ENCODE data around the gene SAMMSON.

The SAMMSON gene

DNA sequence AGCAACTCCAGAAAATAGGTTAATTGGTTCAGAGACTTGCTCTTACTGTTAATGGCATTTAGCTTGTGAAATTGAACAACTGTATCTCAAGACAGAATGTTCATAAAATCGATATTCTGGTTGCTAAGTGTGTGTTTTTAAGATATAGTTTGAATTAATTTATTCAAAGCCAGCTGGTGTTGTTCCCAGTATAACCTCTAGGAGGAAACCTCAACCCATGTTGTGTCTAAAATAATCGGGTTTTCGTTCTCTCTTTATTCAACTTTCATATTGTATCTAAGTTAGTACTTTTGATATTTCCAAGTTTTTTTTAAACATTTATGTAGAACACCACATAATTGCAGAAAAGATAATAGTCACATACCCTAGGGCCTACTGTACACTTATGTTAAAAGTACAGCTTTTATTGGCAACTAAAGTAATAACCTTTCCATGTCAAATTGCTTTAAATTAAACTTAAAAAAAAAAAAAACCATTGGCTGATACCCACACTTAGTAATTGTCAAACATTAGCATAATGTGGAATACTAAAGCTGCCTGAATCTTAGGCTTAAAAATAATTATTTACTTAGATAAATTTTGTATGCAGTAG, 90.9 kb downstream of the SAMMSON start:
- no peak overlapping the region for H3K27ac ChIP-seq (ENCODE audit: low read depth, low read length)
- H3K9me3 ChIP-seq (ENCODE audit: low read length): no peaks in the 10 kb centered on the region
- H3K36me3 ChIP-seq (ENCODE audit: insufficient read depth, low read length): no peaks in the 10 kb centered on the region
- no peaks in the 10 kb centered on the region for H3K27me3 ChIP-seq (ENCODE audit: control insufficient read depth in 1 of 2, insufficient read depth in 2 of 2, low read length in 2 of 2)
- no peaks in the 10 kb centered on the region for H3K4me1 ChIP-seq (ENCODE audit: insufficient read depth, low read length)
- H3K4me3 ChIP-seq (ENCODE audit: low read depth in 1 of 2, low read length in 2 of 2): no peak overlapping the region
- no peak overlapping the region for H3K9ac ChIP-seq (ENCODE audit: low read length)

DNA sequence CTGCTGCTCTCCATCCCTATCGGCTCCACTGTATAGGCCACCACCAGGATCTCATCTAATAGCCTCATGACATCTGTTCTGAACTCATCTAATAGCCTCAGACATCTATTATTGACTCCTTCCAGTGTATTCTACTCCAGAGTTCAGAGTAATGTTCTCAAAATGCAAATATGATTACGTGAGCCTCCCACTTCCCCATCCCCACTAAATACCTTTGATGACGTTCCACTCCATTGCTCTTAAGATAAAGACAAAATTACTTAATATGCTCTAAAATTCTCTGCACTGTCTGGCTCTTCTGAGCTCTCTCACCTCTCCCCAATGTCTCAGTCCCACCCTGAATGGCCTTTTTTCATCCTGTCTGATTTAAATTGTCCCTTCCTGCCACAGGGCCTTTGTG, 94.7 kb downstream of the SAMMSON start:
- H3K4me3 ChIP-seq (ENCODE audit: low read depth in 1 of 2, low read length in 2 of 2): no peak overlapping the region
- no peak overlapping the region for H3K27ac ChIP-seq (ENCODE audit: low read depth, low read length)
- no peaks in the 10 kb centered on the region for H3K4me1 ChIP-seq (ENCODE audit: insufficient read depth, low read length)
- H3K9ac ChIP-seq (ENCODE audit: low read length): no peak overlapping the region
- no peaks in the 10 kb centered on the region for H3K27me3 ChIP-seq (ENCODE audit: control insufficient read depth in 1 of 2, insufficient read depth in 2 of 2, low read length in 2 of 2)
- H3K9me3 ChIP-seq (ENCODE audit: low read length): no peaks in the 10 kb centered on the region
- H3K36me3 ChIP-seq (ENCODE audit: insufficient read depth, low read length): no peaks in the 10 kb centered on the region

DNA sequence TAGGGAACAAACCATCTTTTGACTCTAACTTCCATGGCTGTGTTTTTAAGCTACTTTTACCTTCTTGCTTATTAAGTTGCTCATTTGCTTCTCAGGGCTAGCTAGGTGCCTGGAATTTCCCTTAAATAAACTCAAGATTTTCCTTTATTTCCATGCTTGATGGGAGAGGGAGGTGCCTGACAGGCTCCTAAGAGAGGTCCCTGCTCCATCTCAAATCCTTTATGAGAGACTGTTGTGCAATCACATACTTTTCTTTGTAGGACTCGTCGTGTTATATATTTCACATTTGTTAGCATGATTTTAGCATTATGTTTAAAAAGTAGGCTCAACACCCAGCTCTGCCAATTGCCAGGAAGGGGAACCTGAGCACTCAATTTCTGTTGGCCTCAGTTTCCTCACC, 95.7 kb downstream of the SAMMSON start:
- H3K27ac ChIP-seq (ENCODE audit: low read depth, low read length): no peak overlapping the region
- H3K36me3 ChIP-seq (ENCODE audit: insufficient read depth, low read length): no peaks in the 10 kb centered on the region
- no peaks in the 10 kb centered on the region for H3K9me3 ChIP-seq (ENCODE audit: low read length)
- H3K4me3 ChIP-seq (ENCODE audit: low read depth in 1 of 2, low read length in 2 of 2): no peak overlapping the region
- H3K9ac ChIP-seq (ENCODE audit: low read length): no peak overlapping the region
- no peaks in the 10 kb centered on the region for H3K27me3 ChIP-seq (ENCODE audit: control insufficient read depth in 1 of 2, insufficient read depth in 2 of 2, low read length in 2 of 2)
- H3K4me1 ChIP-seq (ENCODE audit: insufficient read depth, low read length): no peaks in the 10 kb centered on the region

DNA sequence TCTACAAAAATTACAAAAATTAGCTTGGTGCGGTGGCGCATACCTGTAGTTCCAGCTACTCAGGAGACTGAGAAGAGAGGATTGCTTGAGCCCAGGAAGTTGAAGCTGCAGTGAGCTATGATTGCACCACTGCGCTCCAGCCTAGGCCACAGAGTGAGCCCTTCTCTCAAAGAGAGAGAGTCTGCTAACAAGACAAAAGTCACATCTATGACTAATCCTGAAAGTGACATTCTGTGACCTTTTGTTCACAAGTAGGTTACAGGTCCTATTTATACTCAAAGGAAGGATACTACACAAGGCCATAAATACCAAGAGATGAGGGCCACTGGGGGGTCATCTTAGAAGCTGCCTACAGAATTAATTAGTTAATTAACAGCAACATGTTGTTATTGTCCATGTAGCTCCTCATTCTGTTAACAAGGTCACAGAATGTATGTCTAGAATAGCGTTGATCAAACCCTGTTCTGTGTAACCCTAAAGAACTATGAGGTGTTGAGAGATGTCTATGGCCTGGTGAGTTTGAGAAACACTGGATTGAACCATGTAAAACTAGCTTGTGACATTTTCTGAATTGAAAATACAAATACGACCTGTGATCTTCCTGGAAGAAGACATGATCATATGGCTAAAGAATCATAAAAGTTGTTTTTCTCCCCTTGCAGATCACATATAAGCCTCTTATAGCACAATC, 97.0 kb downstream of the SAMMSON start:
- Histone ChIP-seq H3K27me3 (ENCODE audit: control insufficient read depth in 1 of 2, insufficient read depth in 2 of 2, low read length in 2 of 2) (no peaks in the 10 kb centered on the region), H3K9ac (ENCODE audit: low read length) (no peak overlapping the region), H3K27ac (ENCODE audit: low read depth, low read length) (no peak overlapping the region), H3K36me3 (ENCODE audit: insufficient read depth, low read length) (no peaks in the 10 kb centered on the region), H3K9me3 (ENCODE audit: low read length) (no peaks in the 10 kb centered on the region), H3K4me3 (ENCODE audit: low read depth in 1 of 2, low read length in 2 of 2) (no peak overlapping the region), H3K4me1 (ENCODE audit: insufficient read depth, low read length) (no peaks in the 10 kb centered on the region)

DNA sequence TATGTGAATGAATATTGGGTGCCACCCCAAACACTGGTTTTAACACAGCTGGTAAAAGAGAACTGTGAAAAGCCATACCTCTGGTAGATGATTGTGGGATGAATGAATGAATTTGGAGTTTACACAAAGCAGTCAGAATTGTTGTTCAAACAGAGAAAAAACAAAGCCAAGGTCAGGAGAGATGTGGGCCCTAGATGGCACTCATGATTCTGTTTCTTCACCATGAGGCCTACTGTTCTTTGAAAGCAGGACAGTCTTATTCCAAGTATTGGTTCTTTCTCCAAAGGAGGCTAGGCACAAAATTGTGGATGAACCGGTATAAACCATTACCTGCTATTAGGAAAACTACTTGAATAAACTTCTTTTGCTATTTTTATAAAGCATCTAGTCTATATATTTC, 97.6 kb downstream of the SAMMSON start:
- Histone ChIP-seq H3K27ac (ENCODE audit: low read depth, low read length) (no peak overlapping the region), H3K36me3 (ENCODE audit: insufficient read depth, low read length) (no peaks in the 10 kb centered on the region), H3K4me1 (ENCODE audit: insufficient read depth, low read length) (no peaks in the 10 kb centered on the region), H3K4me3 (ENCODE audit: low read depth in 1 of 2, low read length in 2 of 2) (no peak overlapping the region), H3K9ac (ENCODE audit: low read length) (no peak overlapping the region), H3K27me3 (ENCODE audit: control insufficient read depth in 1 of 2, insufficient read depth in 2 of 2, low read length in 2 of 2) (no peaks in the 10 kb centered on the region), H3K9me3 (ENCODE audit: low read length) (no peaks in the 10 kb centered on the region)

DNA sequence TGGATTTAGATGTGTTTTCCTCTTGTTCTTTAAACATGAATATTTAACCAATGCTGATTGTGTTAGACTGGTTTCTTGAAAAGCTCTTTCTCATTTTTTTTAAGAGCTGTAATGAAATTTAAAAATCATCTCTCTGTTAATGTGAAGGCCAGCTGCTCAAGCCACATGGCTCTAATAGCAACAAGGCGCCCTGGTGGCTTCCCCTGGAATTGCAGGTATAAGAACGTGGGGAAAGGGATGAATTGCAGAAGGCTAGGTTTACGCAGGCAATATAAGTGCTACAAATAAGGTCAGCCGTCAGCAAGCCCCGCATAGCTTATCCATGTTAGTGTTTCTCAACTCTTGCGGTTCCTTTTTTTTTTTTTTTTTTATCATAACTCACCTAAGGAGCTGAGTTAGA, 108.5 kb downstream of the SAMMSON start:
- Histone ChIP-seq H3K27me3 (ENCODE audit: control insufficient read depth in 1 of 2, insufficient read depth in 2 of 2, low read length in 2 of 2) (no peaks in the 10 kb centered on the region), H3K4me3 (ENCODE audit: low read depth in 1 of 2, low read length in 2 of 2) (no peak overlapping the region), H3K4me1 (ENCODE audit: insufficient read depth, low read length) (no peaks in the 10 kb centered on the region), H3K9ac (ENCODE audit: low read length) (no peak overlapping the region), H3K27ac (ENCODE audit: low read depth, low read length) (no peak overlapping the region), H3K9me3 (ENCODE audit: low read length) (no peaks in the 10 kb centered on the region), H3K36me3 (ENCODE audit: insufficient read depth, low read length) (no peaks in the 10 kb centered on the region)

DNA sequence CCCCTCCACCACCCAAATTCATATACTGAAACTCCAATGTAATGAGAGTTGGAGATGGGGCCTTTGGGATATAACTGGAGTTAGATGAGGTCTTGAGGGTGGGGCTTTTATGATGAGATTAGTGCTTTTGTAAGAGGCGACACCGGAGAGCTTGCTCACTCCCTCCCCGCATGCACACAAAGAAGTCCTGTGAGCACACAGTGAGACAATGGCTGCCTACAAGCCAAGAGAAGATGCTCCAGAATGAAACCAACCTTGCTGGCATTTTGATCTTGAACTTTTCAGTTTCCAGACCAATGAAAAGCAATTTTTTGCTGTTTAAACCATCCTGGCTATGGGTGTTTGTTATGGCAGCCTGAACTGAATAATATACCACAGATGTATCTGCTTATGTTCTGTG, 109.0 kb downstream of the SAMMSON start:
- Histone ChIP-seq H3K27ac (ENCODE audit: low read depth, low read length) (no peak overlapping the region), H3K9me3 (ENCODE audit: low read length) (no peaks in the 10 kb centered on the region), H3K36me3 (ENCODE audit: insufficient read depth, low read length) (no peaks in the 10 kb centered on the region), H3K4me1 (ENCODE audit: insufficient read depth, low read length) (no peaks in the 10 kb centered on the region), H3K4me3 (ENCODE audit: low read depth in 1 of 2, low read length in 2 of 2) (no peak overlapping the region), H3K9ac (ENCODE audit: low read length) (no peak overlapping the region), H3K27me3 (ENCODE audit: control insufficient read depth in 1 of 2, insufficient read depth in 2 of 2, low read length in 2 of 2) (no peaks in the 10 kb centered on the region)

DNA sequence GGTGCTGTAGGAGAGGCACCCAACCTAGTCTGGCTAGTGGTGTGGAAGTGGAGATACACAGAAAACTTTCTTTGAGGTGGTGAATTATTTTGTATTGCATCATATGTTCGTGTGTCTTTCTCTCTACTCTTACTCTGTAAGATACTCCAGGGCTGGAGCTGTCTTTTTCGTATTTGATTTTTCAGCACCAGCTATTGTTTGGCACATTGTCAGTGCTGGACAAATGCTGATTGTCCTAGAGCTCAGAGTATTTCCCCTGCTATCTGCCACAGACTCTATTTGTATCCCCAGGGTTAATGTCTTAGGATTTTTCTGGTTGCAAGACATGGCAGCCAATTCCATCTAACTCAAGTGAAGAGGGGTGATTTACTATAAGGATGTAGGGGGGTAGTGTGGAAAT, 110.5 kb downstream of the SAMMSON start:
- Histone ChIP-seq H3K4me3 (ENCODE audit: low read depth in 1 of 2, low read length in 2 of 2) (no peak overlapping the region), H3K4me1 (ENCODE audit: insufficient read depth, low read length) (no peaks in the 10 kb centered on the region), H3K9ac (ENCODE audit: low read length) (no peak overlapping the region), H3K27ac (ENCODE audit: low read depth, low read length) (no peak overlapping the region), H3K36me3 (ENCODE audit: insufficient read depth, low read length) (no peaks in the 10 kb centered on the region), H3K27me3 (ENCODE audit: control insufficient read depth in 1 of 2, insufficient read depth in 2 of 2, low read length in 2 of 2) (no peaks in the 10 kb centered on the region), H3K9me3 (ENCODE audit: low read length) (no peaks in the 10 kb centered on the region)

DNA sequence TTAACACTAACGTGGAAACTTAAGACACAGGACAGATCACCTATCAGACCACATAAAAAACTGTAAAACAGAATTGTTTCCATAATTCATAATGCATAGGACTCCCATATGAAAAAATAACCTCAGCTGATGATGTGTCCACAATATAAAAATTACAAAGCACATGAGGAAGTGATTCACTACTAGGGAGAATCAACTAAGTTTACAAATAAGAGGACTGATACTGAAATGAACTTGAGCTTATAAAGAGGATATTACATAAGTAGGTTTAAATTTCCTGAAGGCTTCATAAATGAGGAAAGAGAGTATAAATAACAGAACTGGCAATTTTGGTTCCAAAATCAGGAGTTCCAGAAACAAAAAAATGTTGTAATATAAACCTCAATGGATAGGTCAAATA, 111.9 kb downstream of the SAMMSON start:
- no peaks in the 10 kb centered on the region for H3K4me1 ChIP-seq (ENCODE audit: insufficient read depth, low read length)
- H3K9ac ChIP-seq (ENCODE audit: low read length): no peak overlapping the region
- no peaks in the 10 kb centered on the region for H3K9me3 ChIP-seq (ENCODE audit: low read length)
- H3K27ac ChIP-seq (ENCODE audit: low read depth, low read length): no peak overlapping the region
- H3K27me3 ChIP-seq (ENCODE audit: control insufficient read depth in 1 of 2, insufficient read depth in 2 of 2, low read length in 2 of 2): no peaks in the 10 kb centered on the region
- H3K4me3 ChIP-seq (ENCODE audit: low read depth in 1 of 2, low read length in 2 of 2): no peak overlapping the region
- H3K36me3 ChIP-seq (ENCODE audit: insufficient read depth, low read length): no peaks in the 10 kb centered on the region

DNA sequence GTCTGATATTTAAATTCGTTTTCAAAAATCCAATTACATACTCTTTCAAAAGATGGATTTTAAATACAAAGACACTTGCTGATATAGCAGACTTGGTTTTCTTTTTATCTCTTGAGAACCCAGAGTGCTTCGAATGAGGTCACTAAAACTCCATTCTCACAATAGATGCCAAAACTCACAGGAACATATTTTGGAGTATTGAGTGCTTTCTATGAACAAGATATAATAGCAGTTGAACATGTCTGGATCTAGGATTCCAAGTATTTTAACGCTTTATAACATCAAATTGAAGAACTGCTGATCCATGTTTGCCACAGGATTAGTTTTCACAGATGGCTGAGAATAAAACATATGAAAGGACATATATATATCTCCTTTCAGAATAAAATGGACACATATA, 113.2 kb downstream of the SAMMSON start:
- no peak overlapping the region for H3K4me3 ChIP-seq (ENCODE audit: low read depth in 1 of 2, low read length in 2 of 2)
- no peak overlapping the region for H3K9ac ChIP-seq (ENCODE audit: low read length)
- H3K36me3 ChIP-seq (ENCODE audit: insufficient read depth, low read length): no peaks in the 10 kb centered on the region
- H3K4me1 ChIP-seq (ENCODE audit: insufficient read depth, low read length): no peaks in the 10 kb centered on the region
- H3K9me3 ChIP-seq (ENCODE audit: low read length): no peaks in the 10 kb centered on the region
- H3K27me3 ChIP-seq (ENCODE audit: control insufficient read depth in 1 of 2, insufficient read depth in 2 of 2, low read length in 2 of 2): no peaks in the 10 kb centered on the region
- no peak overlapping the region for H3K27ac ChIP-seq (ENCODE audit: low read depth, low read length)

DNA sequence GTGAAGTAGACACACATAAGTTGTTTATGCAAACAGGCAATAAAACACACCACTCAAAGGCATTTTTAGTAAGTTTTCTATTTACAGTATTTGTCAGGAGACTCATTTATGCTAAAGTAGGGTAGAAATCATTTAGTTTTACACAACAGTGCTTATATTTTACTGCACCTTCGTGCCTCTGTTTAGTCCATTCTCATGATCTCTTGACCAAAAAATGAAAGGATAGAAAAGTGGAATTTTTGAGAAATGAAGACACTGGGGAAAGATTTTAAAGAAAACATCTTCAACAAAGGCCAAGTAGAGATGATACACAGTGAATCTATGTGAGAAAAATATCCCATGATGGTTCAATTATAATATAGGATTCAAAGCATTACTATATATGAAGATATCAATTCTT, 114.9 kb downstream of the SAMMSON start:
- no peaks in the 10 kb centered on the region for H3K9me3 ChIP-seq (ENCODE audit: low read length)
- H3K27ac ChIP-seq (ENCODE audit: low read depth, low read length): no peak overlapping the region
- H3K27me3 ChIP-seq (ENCODE audit: control insufficient read depth in 1 of 2, insufficient read depth in 2 of 2, low read length in 2 of 2): no peaks in the 10 kb centered on the region
- H3K4me3 ChIP-seq (ENCODE audit: low read depth in 1 of 2, low read length in 2 of 2): no peak overlapping the region
- H3K36me3 ChIP-seq (ENCODE audit: insufficient read depth, low read length): no peaks in the 10 kb centered on the region
- H3K4me1 ChIP-seq (ENCODE audit: insufficient read depth, low read length): no peaks in the 10 kb centered on the region
- H3K9ac ChIP-seq (ENCODE audit: low read length): no peak overlapping the region

DNA sequence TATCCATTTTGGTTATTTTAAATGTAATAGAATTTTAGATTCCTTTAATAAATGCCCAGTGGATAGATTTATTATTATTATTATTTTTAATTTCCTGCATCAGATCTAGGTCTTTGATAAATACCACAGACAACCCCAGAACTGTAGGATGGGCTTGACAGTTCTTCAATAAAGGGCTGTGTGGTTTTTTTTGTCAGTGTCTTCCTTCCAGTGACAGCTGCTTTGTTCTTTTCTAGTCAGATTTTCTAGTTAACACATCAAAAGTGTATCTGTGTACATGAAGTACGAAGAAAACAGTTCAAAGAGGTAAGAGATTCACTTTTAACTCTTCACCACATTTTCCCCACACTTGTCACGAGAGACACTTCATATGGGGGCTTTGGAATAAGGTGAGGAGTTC, 120.3 kb downstream of the SAMMSON start:
- Histone ChIP-seq H3K4me3 (ENCODE audit: low read depth in 1 of 2, low read length in 2 of 2) (no peak overlapping the region), H3K9ac (ENCODE audit: low read length) (no peak overlapping the region), H3K9me3 (ENCODE audit: low read length) (no peaks in the 10 kb centered on the region), H3K36me3 (ENCODE audit: insufficient read depth, low read length) (no peaks in the 10 kb centered on the region), H3K4me1 (ENCODE audit: insufficient read depth, low read length) (no peaks in the 10 kb centered on the region), H3K27me3 (ENCODE audit: control insufficient read depth in 1 of 2, insufficient read depth in 2 of 2, low read length in 2 of 2) (no peaks in the 10 kb centered on the region), H3K27ac (ENCODE audit: low read depth, low read length) (no peak overlapping the region)

Measured in muscle layer of colon (tissue), 2 donors.